Endothelial cell of umbilical vein (primary cell): ENCODE data around the gene ACSL6. TPM values are rescaled to one million over a fixed set of nuclear protein-coding genes. Genes with fewer than 3 reads are reported as not detected.

Experiments used
- BruUV-seq: library from RNA; stranded (reverse); fragments of 400-500 nt; replicated peaks from 2 replicates; lab custom pipeline; 2021; lab: Mats Ljungman, UMichigan
- CTCF ChIA-PET: fragments of 300-600, 350-600 bp; sonication (Branson Sonifier 250); formaldehyde crosslinking; loops from one replicate; lab custom pipeline; 2021; ENCODE audit warnings: antibody characterized with exemption, inconsistent platforms; lab: Charles Lee
- POLR2A ChIA-PET: fragments of 300-600, 350-600 bp; sonication (Branson Sonifier 250); formaldehyde crosslinking; loops from one replicate; lab custom pipeline; 2021; ENCODE audit warnings: antibody characterized with exemption, inconsistent platforms; lab: Charles Lee
- DNase-seq: peaks from one replicate; pipeline ENCODE4 v3.0.0-alpha.2; 2011; ENCODE audit warnings: low read depth, low spot score
- FAIRE-seq: peaks from 2 replicates; lab custom pipeline; 2011; peaks lifted over from hg19 to GRCh38; lab: Jason Lieb, UNC
- H2AFZ ChIP-seq: 2 replicates; pipeline ENCODE4 v1.6.0; 2012; ENCODE audit warnings: low read depth, low read length, control low read depth, inconsistent platforms
- H3K27ac ChIP-seq: 2 replicates; pipeline ENCODE4 v1.5.1; 2011; ENCODE audit warnings: low read depth, mild to moderate bottlenecking, control low read depth, low read length, moderate library complexity; ENCODE audit not compliant: insufficient read depth
- H3K27me3 ChIP-seq, 2 experiments: 2 replicates each; pipeline versions ENCODE4 v1.6.0 to v1.6.1; 2011; ENCODE audit warnings: low read length in 2 of 2, mixed read lengths in 1 of 2; ENCODE audit not compliant: control insufficient read depth in 2 of 2, insufficient read depth in 2 of 2
- H3K36me3 ChIP-seq, 2 experiments: 2 replicates in 1 of 2; 3 replicates in 1 of 2; pipeline ENCODE4 v1.5.1; 2011; ENCODE audit warnings: low read length in 2 of 2, mild to moderate bottlenecking in 1 of 2, moderate library complexity in 1 of 2; ENCODE audit not compliant: control insufficient read depth in 2 of 2, insufficient read depth in 2 of 2; ENCODE audit errors: extremely low read depth in 1 of 2
- H3K4me1 ChIP-seq: 3 replicates; pipeline ENCODE4 v1.5.1; 2011; ENCODE audit warnings: mild to moderate bottlenecking, low read length; ENCODE audit not compliant: control insufficient read depth, insufficient read depth; ENCODE audit errors: extremely low read depth
- H3K4me2 ChIP-seq: 2 replicates; pipeline ENCODE4 v1.6.1; 2011; ENCODE audit warnings: low read length, control low read depth, mixed read lengths; ENCODE audit not compliant: insufficient read depth
- H3K4me3 ChIP-seq, 3 experiments: fragments of 200-600 bp in 1 of 3; sonication (generic), shearing (Covaris generic) in 1 of 3; replicated peaks in 1 of 3; 2 replicates each; pipeline ENCODE4 v1.5.1; 2011 to 2016; ENCODE audit warnings: control low read depth in 3 of 3, low read length in 3 of 3, mild to moderate bottlenecking in 2 of 3, inconsistent platforms in 1 of 3, low read depth in 1 of 3, moderate library complexity in 1 of 3; ENCODE audit not compliant: insufficient read depth in 1 of 3
- H3K79me2 ChIP-seq: 2 replicates; pipeline ENCODE4 v1.6.0; 2012; ENCODE audit warnings: low read length, inconsistent platforms; ENCODE audit not compliant: control insufficient read depth, insufficient read depth
- H3K9ac ChIP-seq: replicated peaks from 2 replicates; pipeline ENCODE3; 2011; ENCODE audit warnings: low read length, control low read depth; ENCODE audit not compliant: insufficient read depth; ENCODE audit errors: extremely low read depth
- H3K9me1 ChIP-seq: replicated peaks from 3 replicates; pipeline ENCODE4 v1.6.0; 2011; ENCODE audit warnings: mild to moderate bottlenecking, low read length; ENCODE audit not compliant: control insufficient read depth, insufficient read depth; ENCODE audit errors: extremely low read depth
- H3K9me3 ChIP-seq: replicated peaks from 2 replicates; pipeline ENCODE4 v1.5.1; 2012; ENCODE audit warnings: low read length, inconsistent platforms; ENCODE audit not compliant: control insufficient read depth, insufficient read depth
- H4K20me1 ChIP-seq: replicated peaks from 2 replicates; pipeline ENCODE3; 2011; ENCODE audit warnings: mild to moderate bottlenecking, low read length; ENCODE audit not compliant: control insufficient read depth, insufficient read depth; ENCODE audit errors: extremely low read depth
- CTCF ChIP-seq, 2 donors: IDR thresholded peaks; 1 replicate in 1 of 2; 2 replicates in 1 of 2; pipeline ENCODE4 v1.5.1; 2011; ENCODE audit warnings: low read length in 2 of 2, mild to moderate bottlenecking in 2 of 2, moderate library complexity in 2 of 2, control low read depth in 1 of 2, inconsistent platforms in 1 of 2, low read depth in 1 of 2; ENCODE audit not compliant: insufficient read depth in 1 of 2; ENCODE audit errors: extremely low read depth in 1 of 2
- EZH2 ChIP-seq: IDR thresholded peaks from 2 replicates; pipeline ENCODE4 v1.6.1; 2012; ENCODE audit warnings: borderline replicate concordance, low read depth, mild to moderate bottlenecking, moderate library complexity, low read length, inconsistent platforms; ENCODE audit not compliant: severe bottlenecking
- FOS ChIP-seq: IDR thresholded peaks from 2 replicates; pipeline ENCODE4 v1.6.1; 2011; ENCODE audit warnings: mild to moderate bottlenecking, low read length, moderate library complexity, borderline replicate concordance; ENCODE audit not compliant: insufficient read depth
- GATA2 ChIP-seq: IDR thresholded peaks from 2 replicates; pipeline ENCODE4 v1.7.0; 2011; ENCODE audit warnings: low read depth, mild to moderate bottlenecking, moderate library complexity, mixed read lengths, low read length; ENCODE audit not compliant: insufficient read length, insufficient read depth
- JUN ChIP-seq: IDR thresholded peaks from 2 replicates; pipeline ENCODE4 v1.6.1; 2011; ENCODE audit warnings: borderline replicate concordance, low read depth; ENCODE audit not compliant: insufficient read length, insufficient read depth
- MAX ChIP-seq: IDR thresholded peaks from 2 replicates; pipeline ENCODE4 v1.6.1; 2011; ENCODE audit not compliant: insufficient read depth, insufficient read length
- MYC ChIP-seq: IDR thresholded peaks from one replicate; pipeline ENCODE4 v1.6.1; 2011; ENCODE audit warnings: mild to moderate bottlenecking, low read depth, low read length
- POLR2A ChIP-seq: IDR thresholded peaks from 2 replicates; pipeline ENCODE4 v1.6.1; 2012; ENCODE audit warnings: low read depth, mild to moderate bottlenecking, control low read depth, low read length
- POLR2AphosphoS5 ChIP-seq: IDR thresholded peaks from 2 replicates; pipeline ENCODE4 v1.6.1; 2012; ENCODE audit warnings: low read depth, mild to moderate bottlenecking, control low read depth, low read length, moderate library complexity; ENCODE audit not compliant: insufficient read depth
- dilution Hi-C: fragments of 300-500 bp; cut with MboI; formaldehyde crosslinking; loops from one replicate; pipeline ENCODE4 v1.15.0; 2019; ENCODE audit warnings: low sequenced_read_pairs; ENCODE audit not compliant: extremely low pct_ligation_motif_present
- intact Hi-C: fragments of 100-400 bp; cut with micrococcal nuclease; formaldehyde crosslinking; loops from one replicate; pipeline ENCODE4 v1.10.0; 2022
- polyA plus RNA-seq, 4 experiments: library from polyadenylated mRNA; depleted of rRNA in 3 of 4; stranded (reverse) in 3 of 4; unstranded in 1 of 4; fragments of >200 nt; gene quantifications; 2 replicates each; pipeline versions ENCODE4 v1.2.1 to v1.2.3, GENCODE V29; 2011 to 2012; ENCODE audit warnings: missing spikeins in 1 of 4
- total RNA-seq: library from RNA; stranded (reverse); gene quantifications from 2 replicates; pipeline ENCODE4 v1.2.3, GENCODE V29; 2021

The ACSL6 gene
- total and polyA plus RNA-seq, 2 donors (not counting 3 experiments of a cell fraction or from before 2014, with no cell fraction given): not detected

DNA sequence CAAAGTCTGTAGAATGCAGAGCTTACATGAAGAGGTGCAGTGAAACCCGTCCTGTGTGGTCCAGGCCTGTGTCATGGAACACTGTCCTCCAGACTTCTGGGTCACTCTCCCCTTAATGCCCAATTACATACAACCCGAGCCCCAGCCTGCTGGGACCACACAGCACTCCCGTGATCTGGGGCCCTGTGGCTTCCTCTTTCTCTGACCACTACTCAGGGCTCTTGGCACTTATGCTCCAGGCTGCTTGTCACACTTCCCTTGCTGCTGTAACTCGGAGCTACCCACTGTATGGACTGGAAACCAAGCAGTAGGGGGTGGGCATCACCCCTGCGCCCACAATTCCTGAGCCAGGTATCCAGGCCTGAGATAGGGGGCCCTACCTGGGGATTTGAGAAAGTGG, 38.7 kb upstream of the ACSL6 start:
- no peaks in the 10 kb centered on the region for H3K9me3 ChIP-seq
- H3K79me2 ChIP-seq: no peaks in the 10 kb centered on the region
- H3K9me1 ChIP-seq: no peaks in the 10 kb centered on the region
- CTCF ChIA-PET: interaction anchor here (1.1 kb wide), 1 partner anchor 10 kb away, joined by 3 read pairs; no protein-coding TSS in a partner anchor
- no peaks in the 10 kb centered on the region for H3K36me3 ChIP-seq
- no peak overlapping the region for H3K4me3 ChIP-seq
- H3K27ac ChIP-seq: no peak overlapping the region
- DNase-seq: no peak
- H3K4me1 ChIP-seq: no peaks in the 10 kb centered on the region
- H4K20me1 ChIP-seq: no peaks in the 10 kb centered on the region
- no peak overlapping the region for H2AFZ ChIP-seq
- dilution Hi-C loops: no loop called here
- BruUV-seq: no TSS peak
- H3K27me3 ChIP-seq: peaks cover 0 to 2% of the 10 kb centered on the region in 2 experiments
- no peak for FAIRE-seq
- no peak overlapping the region for H3K4me2 ChIP-seq
- intact Hi-C loops: no loop called here
- POLR2A ChIA-PET: no interaction called here
- TF ChIP-seq JUN (no peak), CTCF (IDR thresholded peaks at IDR 0.05; ENCODE audit: extremely low read depth in 1 of 2, insufficient read depth in 1 of 2, low read depth in 1 of 2, low read length in 2 of 2) (no peak), GATA2 (no peak), FOS (no peak), POLR2A (no peak), EZH2 (no peak), MYC (no peak), POLR2AphosphoS5 (no peak), MAX (no peak)
- H3K9ac ChIP-seq: no peak overlapping the region
